KBM-7 (cell line): Measurements from ENCODE around the gene CERS4.
"Not testable (repeated sequence)": the region's sequence is repeated elsewhere in the genome, so short reads cannot be mapped to it uniquely, and the experiment has no call there.

Source experiments
- DNase-seq: peaks from one replicate; pipeline ENCODE4 v3.0.0-alpha.2; 2015
- in situ Hi-C: fragments of 300-500 bp; cut with MboI; formaldehyde crosslinking; loops from 2 replicates; pipeline ENCODE4 v1.14.3; 2020; ENCODE audit warnings: low sequenced_read_pairs, low pct_unique_long_range_greater_than_20kb, mixed read lengths

The CERS4 gene

DNA sequence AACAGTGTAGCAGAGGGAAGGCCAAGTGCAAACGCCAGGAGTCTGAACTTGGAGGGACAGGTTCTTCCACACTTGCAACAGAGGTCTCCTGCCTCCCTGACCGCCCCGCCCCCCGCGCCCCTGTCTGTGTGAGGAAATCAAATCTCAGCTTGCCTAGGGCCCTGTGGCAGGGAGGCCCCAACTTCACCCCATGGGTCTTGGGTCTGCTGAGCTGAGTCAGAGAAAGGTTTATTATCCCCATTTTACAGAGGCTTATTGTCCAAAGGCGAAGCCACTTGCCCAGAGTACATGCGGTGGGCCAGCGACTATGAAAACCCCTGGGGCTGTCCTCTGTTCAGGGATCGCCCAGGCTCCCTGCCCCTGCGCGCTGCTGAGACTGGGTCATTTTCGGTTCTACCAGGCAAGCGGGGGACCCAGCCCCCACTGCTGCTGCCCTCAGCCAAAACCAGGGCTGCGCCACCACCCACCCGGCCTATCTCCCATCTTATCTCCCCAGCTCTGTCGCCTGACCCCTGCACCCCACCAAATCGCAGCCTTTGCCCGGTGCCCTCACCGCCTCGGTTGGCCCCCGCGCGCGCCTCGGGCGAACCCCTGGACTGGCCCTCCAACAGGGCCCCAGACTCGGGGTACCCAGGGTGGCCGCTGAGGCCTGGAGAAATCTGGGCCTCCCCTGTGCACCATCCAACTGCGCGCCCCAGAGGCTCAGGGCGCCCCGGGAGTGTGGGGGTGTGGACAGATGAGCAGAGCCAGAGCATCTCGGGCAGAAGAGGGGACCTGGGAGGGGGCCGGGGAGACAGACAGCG lies 850 bp upstream of the CERS4 start:
- DNase-seq, result no peak
- in situ Hi-C loops, result no loop called here

DNA sequence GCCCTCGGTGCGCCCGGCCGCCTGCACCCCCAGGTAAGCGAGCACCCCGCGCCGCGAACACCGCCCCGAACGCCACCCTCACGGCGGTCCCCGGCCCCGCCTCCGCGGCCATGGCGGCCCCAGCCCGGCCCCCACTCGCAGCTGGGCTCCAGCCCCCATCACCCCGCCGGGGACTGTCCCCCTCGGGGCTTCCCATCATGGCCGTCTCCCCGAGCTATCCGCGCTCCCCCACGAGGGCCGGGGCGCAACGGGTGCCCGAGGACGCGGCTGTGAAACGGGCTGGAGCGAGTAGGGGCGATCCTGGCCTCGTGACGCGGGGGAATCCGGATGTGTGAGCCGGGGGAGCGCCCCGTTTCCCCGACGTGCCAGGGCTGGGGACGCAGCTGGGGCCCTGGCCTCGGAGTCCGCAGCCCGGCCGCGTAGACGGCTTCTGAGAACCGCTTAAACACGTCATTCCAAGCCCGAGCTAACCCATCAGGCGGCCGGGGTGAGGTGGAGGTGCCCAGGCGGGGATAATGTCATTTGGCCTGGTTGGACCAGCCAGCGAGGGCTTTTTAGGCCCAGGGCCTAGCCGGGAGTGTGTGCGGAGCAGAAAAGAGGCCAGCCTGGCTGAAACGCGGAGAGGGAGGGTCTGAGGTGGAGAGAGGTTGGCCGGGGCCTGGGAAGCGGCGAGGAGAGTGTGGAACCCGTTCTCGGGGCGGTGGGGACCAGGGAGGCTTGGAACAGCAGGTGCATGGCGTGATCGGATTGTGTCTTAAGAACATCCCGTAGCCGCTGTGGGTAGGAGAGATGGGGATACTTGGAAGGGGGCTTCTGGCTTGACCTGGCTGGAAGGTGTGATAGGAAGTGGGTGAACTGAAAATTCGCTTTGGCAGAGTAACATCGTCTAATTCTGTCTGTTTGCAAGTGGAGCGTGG lies 550 bp downstream of the CERS4 start:
- peak; percentile 51 for DNase-seq
- in situ Hi-C loops, result no loop called here

DNA sequence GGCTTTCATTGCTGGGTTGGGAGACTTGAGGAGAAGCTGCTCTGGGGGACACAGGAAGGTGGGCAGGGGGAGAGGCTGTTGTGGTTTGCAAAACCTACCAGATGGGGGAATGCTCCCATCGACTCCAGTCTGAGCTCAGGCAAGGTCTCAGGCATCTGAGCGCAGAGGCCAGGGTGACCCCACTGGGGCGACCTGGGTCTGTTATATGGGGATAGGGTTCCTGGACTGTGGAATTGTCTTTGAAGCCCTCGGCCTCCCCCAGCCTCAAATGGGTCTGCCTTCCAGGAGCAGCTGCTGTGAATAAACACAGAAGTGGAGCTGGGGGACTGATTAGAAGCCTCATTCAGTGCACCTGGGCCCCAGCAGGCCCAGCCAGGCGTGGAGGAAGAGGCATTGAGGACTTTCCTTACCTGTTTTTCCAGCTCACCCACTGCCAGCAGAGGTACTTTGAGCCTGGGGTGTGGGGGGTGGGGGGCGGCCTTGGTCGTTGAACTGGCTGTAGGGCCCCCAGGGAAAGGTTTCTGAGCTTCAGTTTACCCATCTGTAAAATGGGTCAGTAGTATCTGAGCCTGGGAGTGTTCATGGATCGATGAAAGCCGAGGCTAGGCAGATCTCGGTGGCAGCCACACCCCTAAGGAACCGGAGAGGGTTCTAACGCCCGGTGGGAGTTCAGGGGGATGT lies 1.4 kb downstream of the CERS4 start:
- no peak for DNase-seq
- in situ Hi-C loops, result no loop called here

DNA sequence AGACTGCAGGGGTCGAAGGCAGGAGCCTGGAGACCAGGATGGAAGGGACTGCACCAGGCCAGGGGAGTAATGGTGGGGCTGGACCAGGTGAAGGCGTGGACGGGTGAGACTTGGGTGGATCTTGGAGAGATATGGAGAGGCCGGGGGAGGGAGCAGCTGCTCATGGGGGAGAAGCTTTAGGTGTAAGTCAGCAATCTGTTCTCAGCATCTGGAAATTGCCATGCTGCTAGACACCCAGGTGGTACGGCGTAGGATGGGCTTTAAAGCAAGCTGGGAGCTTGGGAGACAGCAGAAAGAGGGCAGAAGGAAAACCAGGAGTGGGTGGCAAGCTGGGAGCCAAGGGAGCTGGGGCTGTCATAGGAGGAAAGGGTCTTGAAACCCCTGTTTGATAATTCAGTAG lies 3.0 kb downstream of the CERS4 start:
- in situ Hi-C loops, result no loop called here
- no peak for DNase-seq

DNA sequence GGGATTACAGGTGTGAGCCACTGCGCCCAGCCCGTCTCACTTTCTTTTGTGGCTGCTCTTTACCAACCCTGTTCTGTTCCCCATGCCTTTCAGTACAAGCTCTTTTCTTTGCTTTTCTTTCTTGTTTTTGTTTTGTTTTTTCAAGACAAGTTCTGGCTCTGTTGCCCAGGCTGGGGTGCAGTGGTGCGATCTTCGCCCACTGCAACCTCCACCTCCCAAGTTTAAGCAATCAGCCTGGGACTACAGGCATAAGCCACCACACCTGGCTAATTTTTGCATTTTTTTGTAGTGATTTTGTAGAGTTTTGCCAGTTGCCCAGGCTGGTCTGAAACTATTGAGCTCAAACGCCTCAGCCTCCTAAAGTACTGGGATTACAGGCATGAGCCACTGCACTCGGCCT lies 3.7 kb downstream of the CERS4 start:
- DNase-seq, result no peak
- in situ Hi-C loops, result no loop called here

DNA sequence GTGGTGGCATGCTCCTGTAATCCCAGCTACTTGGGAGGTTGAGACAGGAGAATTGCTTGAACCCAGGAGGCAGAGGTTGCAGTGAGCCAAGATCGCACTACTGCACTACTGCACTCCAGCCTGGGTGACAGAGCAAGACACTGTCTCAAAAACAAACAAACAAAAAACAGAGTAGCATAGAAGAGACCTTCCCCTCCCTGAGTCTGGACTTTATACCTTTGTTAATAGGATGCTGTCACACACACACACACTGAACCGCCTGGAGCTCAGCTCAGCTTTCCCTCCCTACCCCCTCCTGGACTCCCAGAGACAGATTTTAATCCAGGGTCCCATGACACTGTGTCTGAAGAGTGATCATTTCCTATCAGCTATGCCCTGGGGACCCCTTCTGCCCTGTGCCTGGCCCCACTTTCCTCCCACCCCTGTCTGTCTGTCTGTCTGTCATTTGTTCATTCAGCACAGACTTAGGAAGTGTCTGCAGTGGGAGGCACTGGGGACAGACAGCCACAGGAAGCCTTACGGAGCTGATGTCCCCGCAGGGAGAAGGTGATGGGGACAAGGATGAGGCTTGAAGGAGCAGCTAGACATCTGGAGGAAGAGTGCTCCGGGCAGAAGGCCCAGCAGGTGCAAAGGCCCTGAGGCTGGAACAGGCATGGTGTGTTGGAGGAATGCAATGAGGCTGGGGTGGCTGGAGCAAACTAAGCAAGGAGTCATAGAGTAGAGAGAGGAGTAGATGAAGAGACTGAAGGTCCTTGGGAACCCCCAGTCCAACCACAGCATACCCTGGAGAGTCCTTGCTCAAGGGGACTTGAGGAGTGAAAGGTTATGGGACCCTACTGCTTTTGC lies 4.9 kb downstream of the CERS4 start:
- DNase-seq, result no peak
- in situ Hi-C loops, result no loop called here

DNA sequence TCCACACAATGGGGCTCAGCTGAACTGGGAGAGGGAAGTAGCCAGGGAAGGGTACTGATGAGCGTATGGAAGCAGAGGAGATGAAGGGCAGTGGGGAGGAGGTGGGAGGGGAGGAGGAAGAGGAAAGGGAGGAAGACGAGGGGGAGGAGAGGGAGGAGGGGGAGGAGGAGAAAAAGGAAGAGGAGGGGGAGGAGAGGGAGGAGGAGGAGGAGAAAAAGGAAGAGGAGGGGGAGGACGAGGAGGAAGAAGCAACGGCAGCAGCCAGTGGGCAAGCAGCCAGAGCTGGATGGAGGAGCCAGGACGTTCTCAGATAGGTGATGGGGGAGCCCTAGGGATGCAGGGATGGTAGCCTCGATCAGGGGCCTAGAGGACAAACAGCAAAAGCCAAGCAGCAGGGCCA lies 5.6 kb downstream of the CERS4 start:
- no peak for DNase-seq
- in situ Hi-C loops, result no loop called here

DNA sequence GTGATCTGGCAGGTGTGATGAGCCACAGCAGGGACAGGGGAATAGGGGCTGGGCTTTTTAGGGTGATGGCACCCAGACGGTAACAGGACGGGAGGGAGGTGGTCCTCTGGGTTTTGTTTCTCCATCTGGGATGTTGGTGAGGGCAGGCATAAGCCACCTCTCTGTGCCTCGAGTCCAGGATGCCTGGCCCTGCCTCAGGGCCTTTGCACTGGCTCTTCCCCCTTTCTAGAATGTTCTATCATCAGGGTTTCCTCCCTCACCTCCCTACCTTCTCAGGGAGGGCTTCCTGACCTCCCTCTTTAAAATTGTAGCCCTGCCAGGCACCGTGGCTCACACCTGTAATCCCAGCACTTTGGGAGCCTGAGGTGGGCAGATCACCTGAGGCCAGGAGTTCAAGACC lies 6.6 kb downstream of the CERS4 start:
- in situ Hi-C loops, result no loop called here
- DNase-seq, result no peak

DNA sequence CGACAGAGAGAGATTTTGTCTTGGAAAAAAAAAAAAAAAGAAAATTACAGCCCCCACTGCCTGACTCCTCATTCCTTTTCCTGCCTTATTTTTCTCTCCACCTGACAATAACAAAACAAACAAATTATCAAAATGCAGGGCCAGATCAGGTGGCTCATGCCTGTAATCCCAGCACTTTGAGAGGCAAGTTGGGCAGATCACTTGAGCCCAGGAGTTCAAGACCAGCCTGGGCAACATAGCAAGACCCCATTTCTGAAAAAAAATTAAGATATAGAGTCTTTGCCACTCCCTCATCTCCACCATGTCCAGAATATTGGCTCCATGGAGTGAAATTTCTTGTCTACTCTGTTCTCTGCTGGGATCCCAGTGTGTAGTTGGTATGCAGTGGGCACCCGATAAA lies 7.2 kb downstream of the CERS4 start:
- in situ Hi-C loops, result no loop called here

DNA sequence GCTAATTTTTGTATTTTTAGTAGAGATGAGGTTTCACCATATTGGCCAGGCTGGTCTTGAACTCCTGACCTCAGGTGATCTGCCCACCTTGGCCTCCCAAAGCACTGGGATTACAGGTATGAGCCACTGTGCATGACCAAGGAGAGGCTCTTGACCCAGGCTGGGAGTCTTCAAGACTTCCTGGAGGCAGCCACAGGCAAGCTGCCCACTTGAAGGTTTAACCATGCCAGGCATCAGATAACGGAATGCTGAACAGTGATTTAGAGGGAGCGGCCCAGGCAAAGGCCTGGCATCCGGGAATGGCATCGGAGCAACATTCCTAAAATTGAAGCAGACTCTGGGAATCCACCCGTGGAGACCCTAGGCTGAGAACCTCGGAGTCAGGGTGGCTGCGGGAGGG lies 9.0 kb downstream of the CERS4 start:
- in situ Hi-C loops, DNase-seq: not testable (repeated sequence)

More for the DNA sequence above, 7.2 kb downstream of the CERS4 start:
- DNase-seq, result no peak

DNA sequence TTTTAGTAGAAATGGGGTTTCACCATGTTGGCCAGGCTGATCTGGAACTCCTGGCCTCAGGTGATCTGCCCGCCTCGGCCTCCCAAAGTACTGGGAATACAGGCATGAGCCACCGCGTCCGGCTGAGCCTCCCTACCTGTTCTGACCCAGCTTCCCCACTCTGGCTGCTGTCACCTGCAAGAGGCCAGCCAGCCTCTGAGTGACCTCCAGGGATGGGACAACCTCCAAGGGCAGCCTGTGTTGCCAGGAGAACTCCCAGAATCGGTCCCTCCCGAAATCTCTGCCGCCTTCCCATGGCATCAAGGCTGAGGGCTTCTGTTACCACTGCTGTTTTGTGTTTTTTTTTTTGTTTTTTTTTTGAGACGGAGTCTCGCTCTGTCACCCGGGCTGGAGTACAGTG lies 11.3 kb downstream of the CERS4 start:
- in situ Hi-C loops, result no loop called here

DNA sequence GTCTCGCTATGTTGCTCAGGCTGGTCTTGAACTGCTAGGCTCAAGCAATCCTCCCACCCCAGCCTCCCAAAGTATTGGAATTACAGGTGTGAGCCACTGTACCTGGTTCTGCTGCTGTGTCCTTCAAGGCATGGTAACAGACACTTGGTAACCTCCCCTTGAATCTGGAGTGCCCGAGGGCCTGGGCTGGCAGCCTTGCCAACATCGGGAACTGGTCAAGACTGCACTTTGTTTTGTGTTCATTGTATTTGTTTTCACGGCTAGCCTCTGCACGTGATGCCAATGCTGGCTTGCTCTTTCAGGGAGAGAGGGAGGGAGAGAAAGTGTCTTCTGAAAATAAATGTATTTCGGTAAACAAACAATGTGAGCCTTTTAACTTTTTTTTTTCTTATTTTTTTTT lies 12.0 kb downstream of the CERS4 start:
- in situ Hi-C loops, result no loop called here
- no peak for DNase-seq

More for the DNA sequence above, 11.3 kb downstream of the CERS4 start:
- no peak for DNase-seq

DNA sequence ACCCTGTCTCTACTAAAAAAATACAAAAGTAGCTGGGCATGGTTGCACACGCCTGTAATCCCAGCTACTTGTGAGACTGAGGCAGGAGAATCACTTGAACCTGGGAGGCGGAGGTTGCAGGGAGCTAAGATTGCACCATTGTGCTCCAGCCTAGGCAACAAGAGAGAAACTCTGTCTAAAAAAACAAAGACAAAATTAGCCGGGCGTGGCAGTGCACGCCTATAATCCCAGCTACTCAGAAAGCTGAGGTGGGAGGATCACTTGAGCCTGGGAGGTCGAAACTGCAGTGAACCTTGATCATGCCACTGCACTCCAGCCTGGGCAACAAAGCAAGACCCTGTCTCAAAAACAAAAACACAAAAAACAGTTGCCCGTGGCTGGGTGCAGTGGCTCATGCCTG lies 14.3 kb downstream of the CERS4 start:
- in situ Hi-C loops, DNase-seq: not testable (repeated sequence)

DNA sequence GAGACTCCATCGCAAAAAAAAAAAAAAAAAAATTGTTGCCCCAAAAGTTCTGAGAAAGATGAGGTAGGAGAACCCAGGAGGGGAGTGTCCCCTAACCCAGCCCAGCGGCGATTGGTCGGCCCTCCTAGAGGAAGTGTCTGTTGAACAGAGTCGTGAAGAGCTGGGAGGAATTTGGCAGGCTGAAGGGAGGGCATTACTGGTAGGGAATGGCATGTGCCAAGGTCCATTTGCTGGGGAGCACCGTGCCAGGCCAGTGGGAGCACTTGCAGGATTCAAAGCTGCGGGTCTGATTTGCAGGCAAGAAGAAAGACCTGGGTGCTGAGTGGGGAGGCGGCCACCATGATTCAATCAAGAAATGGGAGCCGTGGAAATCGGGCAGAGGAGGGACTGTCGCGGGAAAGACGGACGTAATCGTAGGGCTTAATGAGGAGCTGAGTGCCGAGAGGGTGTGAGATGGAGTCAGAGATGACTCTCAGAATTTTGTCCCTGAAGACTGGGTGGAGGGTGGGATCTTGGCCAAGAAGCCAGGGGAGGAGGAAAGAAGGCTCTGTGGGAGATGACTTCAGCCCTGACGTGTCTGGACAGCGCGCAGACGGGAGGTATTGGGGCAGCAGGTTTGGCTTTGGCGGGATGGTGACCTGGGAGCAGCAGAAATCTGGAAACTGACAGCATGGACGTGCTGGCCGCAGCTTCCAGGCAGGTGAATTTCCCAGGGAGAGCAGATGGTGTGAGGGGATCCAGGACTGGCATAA lies 15.4 kb downstream of the CERS4 start:
- no peak for DNase-seq

DNA sequence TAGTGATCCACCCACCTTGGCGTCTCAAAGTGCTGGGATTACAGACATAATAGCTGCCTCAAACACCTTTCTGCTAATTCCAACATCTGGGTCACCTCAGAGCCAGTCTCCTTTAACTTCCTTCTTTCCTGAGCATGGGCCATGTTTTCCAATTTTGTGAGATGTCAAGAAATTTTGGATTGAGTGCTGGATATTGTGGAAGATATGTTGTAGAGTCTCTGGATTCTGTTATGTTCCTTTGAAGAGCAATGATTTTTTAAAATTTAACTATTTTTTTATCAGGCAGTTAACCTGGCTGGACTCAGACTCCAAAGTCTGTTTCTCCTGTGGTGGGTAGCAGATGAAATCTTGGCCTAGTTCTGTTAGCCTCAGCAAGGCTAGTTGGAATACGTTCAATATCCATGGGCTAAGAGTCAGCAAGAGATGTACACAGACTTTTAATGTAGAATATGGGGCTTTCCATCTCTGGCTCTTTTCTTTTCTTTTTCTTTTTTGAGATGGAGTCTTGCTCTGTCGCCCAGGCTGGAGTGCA lies 22.0 kb downstream of the CERS4 start:
- in situ Hi-C loops, result no loop called here
- DNase-seq, result no peak

More for the DNA sequence above, 15.4 kb downstream of the CERS4 start:
- in situ Hi-C loops, result no loop called here

DNA sequence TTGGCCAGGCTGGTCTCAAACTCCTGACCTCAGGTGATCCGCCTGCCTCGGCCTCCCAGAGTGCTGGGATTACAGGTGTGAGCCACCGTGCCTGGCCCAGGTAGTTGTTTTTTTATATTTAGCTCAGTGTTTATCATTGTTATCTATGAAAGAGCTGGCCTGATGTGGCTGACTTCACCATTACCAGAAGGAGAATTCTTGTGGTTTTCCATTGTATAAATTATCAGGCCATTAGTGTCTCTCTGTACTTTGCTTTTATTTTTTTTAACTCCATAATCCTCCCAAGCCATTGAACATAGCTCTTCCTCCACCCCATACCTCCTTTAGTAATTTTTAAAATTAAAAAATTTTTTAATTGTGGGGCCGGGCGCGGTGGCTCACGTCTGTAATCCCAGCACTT lies 24.2 kb downstream of the CERS4 start:
- no peak for DNase-seq
- in situ Hi-C loops, result no loop called here

DNA sequence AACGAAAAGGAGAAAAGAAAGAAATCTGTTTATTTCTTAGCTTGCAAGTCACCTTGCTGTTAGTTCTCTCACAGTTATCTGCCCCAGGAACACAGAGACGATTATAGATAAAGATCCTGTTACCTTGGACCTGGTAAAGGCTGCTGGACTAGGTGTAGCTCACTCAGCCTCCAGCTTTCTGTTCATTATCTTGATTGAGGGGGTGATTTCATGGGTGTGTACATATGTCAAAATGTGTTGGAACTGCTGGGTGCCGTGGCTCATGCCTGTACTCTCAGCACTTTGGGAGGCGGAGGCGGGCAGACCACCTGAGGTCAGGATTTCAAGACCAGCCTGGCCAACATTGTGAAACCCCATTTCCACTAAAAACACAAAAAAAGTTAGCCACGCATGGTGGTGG lies 27.9 kb downstream of the CERS4 start:
- in situ Hi-C loops, result no loop called here
- DNase-seq, result no peak

DNA sequence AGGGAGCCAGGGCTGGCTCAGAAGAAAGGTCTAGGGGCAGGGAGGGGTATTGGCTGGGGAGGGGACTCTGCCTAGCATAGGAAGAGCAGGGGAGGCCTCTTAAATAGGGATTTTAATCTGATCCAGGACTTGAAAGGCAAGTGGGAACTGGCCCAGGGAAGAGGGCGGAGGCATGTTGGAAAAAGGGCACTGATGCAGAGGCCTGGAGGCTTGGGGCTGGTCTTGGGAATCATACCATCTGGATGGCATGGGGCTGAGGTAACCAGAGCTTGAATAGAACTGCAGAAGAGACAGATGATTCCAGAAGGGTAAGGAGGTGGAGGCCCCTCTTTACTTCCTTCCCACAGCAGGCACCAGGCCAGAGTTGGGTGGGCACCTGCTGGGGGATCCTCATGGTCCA lies 29.1 kb downstream of the CERS4 start:
- in situ Hi-C loops, result no loop called here
- DNase-seq, result no peak
